OCI-LY3 (cell line): Measurements from ENCODE around the gene NCR2.

Experiments used
- H2AFZ ChIP-seq: fragments of 200-600, 300-600 bp; shearing (Covaris generic); 2 replicates; pipeline ENCODE4 v1.6.0; 2014; ENCODE audit warnings: antibody characterized with exemption, low read depth, low read length
- H3K27ac ChIP-seq: fragments of 200-600, 300-600 bp; sonication (generic); 2 replicates; pipeline ENCODE4 v1.5.1; 2014; ENCODE audit warnings: mild to moderate bottlenecking, low read length, moderate library complexity, mixed read lengths
- H3K27me3 ChIP-seq: fragments of 200-600, 300-600 bp; sonication (generic); 2 replicates; pipeline ENCODE4 v1.6.1; 2014; ENCODE audit warnings: low read depth, low read length, mixed read lengths
- H3K36me3 ChIP-seq: fragments of 200-600, 300-600 bp; sonication (generic); replicated peaks from 2 replicates; pipeline ENCODE3; 2014; ENCODE audit warnings: low read depth, low read length, mixed read lengths
- H3K4me1 ChIP-seq: fragments of 300-600, 200-600 bp; sonication (generic); 2 replicates; pipeline ENCODE4 v1.6.1; 2014; ENCODE audit warnings: low read length, mixed read lengths
- H3K4me2 ChIP-seq: fragments of 200-600, 300-600 bp; sonication (generic); 2 replicates; pipeline ENCODE4 v1.6.1; 2014; ENCODE audit warnings: low read length, mixed read lengths
- H3K4me3 ChIP-seq: fragments of 300-600, 200-600 bp; sonication (generic); 2 replicates; pipeline ENCODE4 v1.5.1; 2014; ENCODE audit warnings: antibody characterized with exemption, mild to moderate bottlenecking, low read length, moderate library complexity
- H3K79me2 ChIP-seq: fragments of 300-600, 200-600 bp; shearing (Covaris generic); 2 replicates; pipeline ENCODE4 v1.6.1; 2014; ENCODE audit warnings: mild to moderate bottlenecking, low read length, mixed read lengths
- H3K9ac ChIP-seq: fragments of 300-600, 200-600 bp; shearing (Covaris generic); 2 replicates; pipeline ENCODE4 v1.6.0; 2014; ENCODE audit warnings: mild to moderate bottlenecking, low read length, moderate library complexity
- H3K9me3 ChIP-seq: fragments of 200-600, 300-600 bp; shearing (Covaris generic); 2 replicates; pipeline ENCODE4 v1.6.1; 2014; ENCODE audit warnings: low read length, mixed read lengths; ENCODE audit not compliant: insufficient read depth
- H4K20me1 ChIP-seq: fragments of 200-600, 300-600 bp; sonication (generic); 2 replicates; pipeline ENCODE4 v1.6.1; 2016; ENCODE audit warnings: low read length, mixed read lengths; ENCODE audit not compliant: insufficient read depth
- EZH2phosphoT487 ChIP-seq: fragments of 200-600 bp; shearing (Covaris generic); IDR thresholded peaks from 2 replicates; pipeline ENCODE4 v1.6.1; 2018; ENCODE audit warnings: antibody characterized with exemption, mixed run types, low read depth
- TF ChIP-seq, protein P1 (sequence below): fragments of 200-600, 300-600 bp; sonication (generic); IDR thresholded peaks from 2 replicates; pipeline ENCODE4 v1.5.1; 2014; ENCODE audit warnings: antibody characterized with exemption, low read length, low read depth

Gene NCR2

DNA sequence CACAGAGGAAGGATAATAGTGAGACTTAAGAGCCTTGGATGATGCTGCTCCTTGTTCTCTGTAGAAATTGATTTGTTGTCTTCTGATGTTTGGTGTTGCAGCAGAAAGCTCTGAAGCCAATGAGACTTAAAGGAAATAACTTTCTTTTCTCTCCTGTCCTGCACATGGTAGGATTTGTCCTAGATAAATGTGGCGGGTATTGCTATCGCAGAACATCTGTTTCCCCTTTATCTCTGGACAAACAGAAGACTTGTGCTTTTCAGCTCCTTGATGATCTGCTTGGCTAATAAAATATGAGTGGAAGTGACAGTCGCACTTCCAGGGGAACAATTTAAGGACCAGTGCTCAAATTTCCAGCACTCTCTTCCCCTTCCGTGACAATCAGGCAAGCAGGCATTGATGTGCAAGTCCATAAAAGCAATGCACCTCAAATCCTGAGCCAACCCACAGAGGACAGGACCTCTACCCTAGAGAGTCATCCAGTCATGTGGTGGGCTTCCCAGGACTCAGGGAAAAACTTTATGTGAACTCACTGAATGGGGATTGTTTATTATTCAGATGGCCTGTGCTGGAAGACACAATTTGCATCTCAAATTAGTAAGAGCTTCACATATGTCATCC, 9.9 kb upstream of the NCR2 start:
- Histone ChIP-seq H4K20me1 (no peaks in the 10 kb centered on the region), H3K27me3 (peaks cover 59% of the 10 kb centered on the region), H3K9ac (no peak overlapping the region), H2AFZ (no peak overlapping the region), H3K79me2 (no peaks in the 10 kb centered on the region), H3K36me3 (no peaks in the 10 kb centered on the region), H3K27ac (no peak overlapping the region), H3K4me1 (no peaks in the 10 kb centered on the region), H3K4me2 (no peak overlapping the region), H3K4me3 (no peak overlapping the region), H3K9me3 (no peaks in the 10 kb centered on the region)
- 0 out of 2 replicates have a peak, but pooled peaks have one; percentile 15 for TF ChIP-seq EZH2phosphoT487
- TF ChIP-seq, protein P1, sequence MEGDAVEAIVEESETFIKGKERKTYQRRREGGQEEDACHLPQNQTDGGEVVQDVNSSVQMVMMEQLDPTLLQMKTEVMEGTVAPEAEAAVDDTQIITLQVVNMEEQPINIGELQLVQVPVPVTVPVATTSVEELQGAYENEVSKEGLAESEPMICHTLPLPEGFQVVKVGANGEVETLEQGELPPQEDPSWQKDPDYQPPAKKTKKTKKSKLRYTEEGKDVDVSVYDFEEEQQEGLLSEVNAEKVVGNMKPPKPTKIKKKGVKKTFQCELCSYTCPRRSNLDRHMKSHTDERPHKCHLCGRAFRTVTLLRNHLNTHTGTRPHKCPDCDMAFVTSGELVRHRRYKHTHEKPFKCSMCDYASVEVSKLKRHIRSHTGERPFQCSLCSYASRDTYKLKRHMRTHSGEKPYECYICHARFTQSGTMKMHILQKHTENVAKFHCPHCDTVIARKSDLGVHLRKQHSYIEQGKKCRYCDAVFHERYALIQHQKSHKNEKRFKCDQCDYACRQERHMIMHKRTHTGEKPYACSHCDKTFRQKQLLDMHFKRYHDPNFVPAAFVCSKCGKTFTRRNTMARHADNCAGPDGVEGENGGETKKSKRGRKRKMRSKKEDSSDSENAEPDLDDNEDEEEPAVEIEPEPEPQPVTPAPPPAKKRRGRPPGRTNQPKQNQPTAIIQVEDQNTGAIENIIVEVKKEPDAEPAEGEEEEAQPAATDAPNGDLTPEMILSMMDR = no peak

DNA sequence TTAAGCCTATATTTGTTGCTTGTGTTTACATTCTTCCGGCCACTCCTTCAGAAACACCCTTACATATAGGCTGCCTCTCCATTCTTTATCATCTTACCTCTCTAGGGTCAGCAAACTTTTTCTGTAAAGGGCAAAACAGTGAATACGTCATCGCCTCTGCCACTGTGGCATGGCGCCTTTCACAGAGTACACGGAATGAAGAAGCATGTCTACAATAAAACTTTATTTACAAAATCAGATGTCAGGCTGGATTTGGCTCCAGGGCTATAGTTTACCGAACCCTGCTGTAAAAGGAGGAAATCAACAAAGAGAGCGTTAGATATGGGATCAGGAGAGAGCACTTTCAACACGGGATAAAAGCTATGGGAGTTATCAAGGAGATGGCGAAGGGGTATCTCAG, 9.3 kb upstream of the NCR2 start:
- no peak for TF ChIP-seq EZH2phosphoT487
- TF ChIP-seq, protein P1 = no peak
- H3K4me3 ChIP-seq = no peak overlapping the region
- no peaks in the 10 kb centered on the region for H3K9me3 ChIP-seq
- H3K36me3 ChIP-seq = no peaks in the 10 kb centered on the region
- H3K4me2 ChIP-seq = no peak overlapping the region
- H4K20me1 ChIP-seq = no peaks in the 10 kb centered on the region
- no peaks in the 10 kb centered on the region for H3K4me1 ChIP-seq
- H3K27ac ChIP-seq = no peak overlapping the region
- peaks cover 59% of the 10 kb centered on the region for H3K27me3 ChIP-seq
- no peak overlapping the region for H3K9ac ChIP-seq
- H3K79me2 ChIP-seq = no peaks in the 10 kb centered on the region
- no peak overlapping the region for H2AFZ ChIP-seq

DNA sequence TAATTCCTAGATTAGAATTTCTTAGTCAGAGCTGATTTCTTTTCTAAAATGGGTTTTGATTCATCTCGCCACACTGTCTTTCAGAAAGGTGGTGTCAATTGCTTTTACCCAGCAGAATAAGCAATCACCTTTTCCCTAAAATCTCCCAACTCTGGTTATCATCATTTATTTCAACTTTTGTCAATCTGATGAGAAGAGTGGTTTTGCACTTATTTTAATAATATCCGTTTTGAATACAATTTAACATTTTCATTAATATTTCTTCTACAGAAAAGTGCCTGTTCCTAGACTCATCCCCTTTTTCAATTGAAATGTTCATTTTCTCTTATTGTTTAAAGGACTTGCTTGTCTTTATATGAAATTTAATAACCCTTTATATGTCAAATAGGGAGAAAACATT, 8.2 kb upstream of the NCR2 start:
- Histone ChIP-seq H3K36me3 (no peaks in the 10 kb centered on the region), H3K4me3 (no peak overlapping the region), H3K4me2 (no peak overlapping the region), H4K20me1 (no peaks in the 10 kb centered on the region), H2AFZ (no peak overlapping the region), H3K27me3 (peaks cover 59% of the 10 kb centered on the region), H3K9ac (no peak overlapping the region), H3K9me3 (no peaks in the 10 kb centered on the region), H3K4me1 (no peaks in the 10 kb centered on the region), H3K27ac (no peak overlapping the region), H3K79me2 (no peaks in the 10 kb centered on the region)
- no peak for TF ChIP-seq EZH2phosphoT487
- TF ChIP-seq, protein P1 = no peak

DNA sequence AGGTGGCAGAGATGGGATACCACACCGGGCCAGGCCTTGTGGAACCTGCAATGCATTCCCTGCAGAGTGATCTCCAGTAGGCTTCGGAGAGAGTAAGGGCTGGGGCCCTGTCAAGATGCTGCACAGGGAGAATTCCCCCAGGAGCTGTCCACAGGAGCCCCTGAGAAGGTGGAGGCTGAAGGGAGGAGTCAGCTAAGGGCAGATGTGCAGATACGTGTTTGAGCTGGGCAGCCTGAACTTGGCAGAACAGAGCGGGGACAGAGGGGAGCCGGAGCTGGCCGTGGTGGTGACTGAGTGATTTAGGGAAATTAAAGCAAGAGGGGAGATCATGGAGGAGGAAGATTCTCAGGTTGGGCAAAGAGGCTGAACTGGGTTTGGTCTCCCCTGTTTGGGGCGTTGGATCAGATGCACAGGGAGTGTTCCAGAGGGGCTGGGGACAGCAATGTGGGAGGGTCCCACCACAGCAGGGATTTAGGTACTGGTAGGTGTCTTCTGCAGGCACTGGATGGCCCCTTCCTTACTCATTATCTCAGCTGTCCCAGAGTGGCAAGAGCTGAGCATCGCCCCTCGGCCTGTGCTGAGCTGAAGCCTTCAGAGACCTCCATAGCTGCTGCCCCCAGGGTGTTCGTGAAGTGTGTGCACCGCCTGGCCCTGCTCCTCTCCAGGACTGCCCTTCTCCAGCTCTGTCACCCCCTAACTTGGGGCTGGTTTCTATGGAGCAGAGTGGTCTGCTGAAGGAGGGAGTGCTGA, 3.8 kb upstream of the NCR2 start:
- no peaks in the 10 kb centered on the region for H3K79me2 ChIP-seq
- no peak overlapping the region for H3K4me3 ChIP-seq
- no peak overlapping the region for H2AFZ ChIP-seq
- H3K9me3 ChIP-seq = no peaks in the 10 kb centered on the region
- H3K9ac ChIP-seq = no peak overlapping the region
- no peak overlapping the region for H3K27ac ChIP-seq
- no peaks in the 10 kb centered on the region for H3K36me3 ChIP-seq
- no peak overlapping the region for H3K4me2 ChIP-seq
- peaks cover 25% of the 10 kb centered on the region for H3K27me3 ChIP-seq
- H4K20me1 ChIP-seq = no peaks in the 10 kb centered on the region
- no peak for TF ChIP-seq EZH2phosphoT487
- TF ChIP-seq, protein P1 = no peak
- peaks cover 31% of the 10 kb centered on the region for H3K4me1 ChIP-seq
